Glutamatergic neuron (in vitro differentiated cells): Measurements from ENCODE around the gene FZD7. TPM values are rescaled to one million over a fixed set of nuclear protein-coding genes. Genes with fewer than 3 reads are reported as not detected.

ENCODE experiments used
- DNase-seq: peaks from one replicate; pipeline ENCODE4 v3.0.0; 2022
- H3K27ac Mint-ChIP-seq: one replicate; pipeline ENCODE4 v1.8.0; 2020; ENCODE audit warnings: mild to moderate bottlenecking, mixed read lengths, inconsistent platforms; ENCODE audit not compliant: unreplicated experiment
- H3K27me3 Mint-ChIP-seq: one replicate; pipeline ENCODE4 v1.8.0; 2020; ENCODE audit warnings: mild to moderate bottlenecking, moderate library complexity, mixed read lengths, inconsistent platforms; ENCODE audit not compliant: unreplicated experiment
- H3K36me3 Mint-ChIP-seq: one replicate; pipeline ENCODE4 v1.8.0; 2020; ENCODE audit warnings: mild to moderate bottlenecking, mixed read lengths, inconsistent platforms; ENCODE audit not compliant: unreplicated experiment
- H3K4me1 Mint-ChIP-seq: one replicate; pipeline ENCODE4 v1.8.0; 2020; ENCODE audit warnings: mild to moderate bottlenecking, low read depth, mixed read lengths, inconsistent platforms; ENCODE audit not compliant: unreplicated experiment
- H3K4me3 Mint-ChIP-seq: one replicate; pipeline ENCODE4 v1.8.0; 2020; ENCODE audit warnings: mild to moderate bottlenecking, mixed read lengths, inconsistent platforms; ENCODE audit not compliant: unreplicated experiment
- H3K9me3 Mint-ChIP-seq: one replicate; pipeline ENCODE4 v1.8.0; 2020; ENCODE audit warnings: mild to moderate bottlenecking, moderate library complexity, mixed read lengths, inconsistent platforms; ENCODE audit not compliant: unreplicated experiment
- total RNA-seq: library from RNA; stranded (reverse); fragmentation: NEBNext Ultra II Directional; extraction: Animal tissue kit (Norgen Biotek cat#: 25700); gene quantifications from one replicate; pipeline ENCODE4 v1.2.1, GENCODE V29; 2021; ENCODE audit not compliant: unreplicated experiment
- TF ChIP-seq, protein P1 (sequence below): fragments of 200-600 bp; sonication (generic); IDR thresholded peaks from one replicate; pipeline ENCODE4 v1.5.0; 2021; ENCODE audit not compliant: partially characterized antibody, unreplicated experiment

FZD7 gene
- total RNA-seq, 1 donor from 2014 or later = 19.0 TPM

DNA sequence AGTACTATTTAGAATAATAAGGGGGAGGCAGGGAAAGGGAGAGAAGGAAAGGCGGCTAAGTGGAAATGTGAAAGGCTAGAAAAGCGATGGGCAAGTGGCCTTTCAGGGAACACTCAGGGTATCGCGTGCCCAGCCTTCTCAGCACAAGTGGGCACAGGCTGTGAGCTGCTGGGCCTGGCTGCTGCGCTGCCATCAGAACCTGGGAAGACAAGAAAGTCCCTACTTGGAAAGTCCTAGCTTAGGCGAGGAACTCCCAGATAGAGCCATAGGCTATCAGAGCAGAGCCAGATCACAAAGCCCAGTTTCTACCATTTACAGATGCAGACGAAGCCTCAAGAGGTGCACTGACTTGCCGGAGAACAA, 9.8 kb upstream of the FZD7 start:
- no peak overlapping the region for H3K4me3 Mint-ChIP-seq
- no peak for DNase-seq
- no peak overlapping the region for H3K27ac Mint-ChIP-seq
- no peaks in the 10 kb centered on the region for H3K36me3 Mint-ChIP-seq
- TF ChIP-seq, protein P1, sequence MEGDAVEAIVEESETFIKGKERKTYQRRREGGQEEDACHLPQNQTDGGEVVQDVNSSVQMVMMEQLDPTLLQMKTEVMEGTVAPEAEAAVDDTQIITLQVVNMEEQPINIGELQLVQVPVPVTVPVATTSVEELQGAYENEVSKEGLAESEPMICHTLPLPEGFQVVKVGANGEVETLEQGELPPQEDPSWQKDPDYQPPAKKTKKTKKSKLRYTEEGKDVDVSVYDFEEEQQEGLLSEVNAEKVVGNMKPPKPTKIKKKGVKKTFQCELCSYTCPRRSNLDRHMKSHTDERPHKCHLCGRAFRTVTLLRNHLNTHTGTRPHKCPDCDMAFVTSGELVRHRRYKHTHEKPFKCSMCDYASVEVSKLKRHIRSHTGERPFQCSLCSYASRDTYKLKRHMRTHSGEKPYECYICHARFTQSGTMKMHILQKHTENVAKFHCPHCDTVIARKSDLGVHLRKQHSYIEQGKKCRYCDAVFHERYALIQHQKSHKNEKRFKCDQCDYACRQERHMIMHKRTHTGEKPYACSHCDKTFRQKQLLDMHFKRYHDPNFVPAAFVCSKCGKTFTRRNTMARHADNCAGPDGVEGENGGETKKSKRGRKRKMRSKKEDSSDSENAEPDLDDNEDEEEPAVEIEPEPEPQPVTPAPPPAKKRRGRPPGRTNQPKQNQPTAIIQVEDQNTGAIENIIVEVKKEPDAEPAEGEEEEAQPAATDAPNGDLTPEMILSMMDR = no peak
- H3K4me1 Mint-ChIP-seq = peaks cover 11% of the 10 kb centered on the region
- H3K9me3 Mint-ChIP-seq = no peaks in the 10 kb centered on the region
- H3K27me3 Mint-ChIP-seq = peaks cover 2% of the 10 kb centered on the region

DNA sequence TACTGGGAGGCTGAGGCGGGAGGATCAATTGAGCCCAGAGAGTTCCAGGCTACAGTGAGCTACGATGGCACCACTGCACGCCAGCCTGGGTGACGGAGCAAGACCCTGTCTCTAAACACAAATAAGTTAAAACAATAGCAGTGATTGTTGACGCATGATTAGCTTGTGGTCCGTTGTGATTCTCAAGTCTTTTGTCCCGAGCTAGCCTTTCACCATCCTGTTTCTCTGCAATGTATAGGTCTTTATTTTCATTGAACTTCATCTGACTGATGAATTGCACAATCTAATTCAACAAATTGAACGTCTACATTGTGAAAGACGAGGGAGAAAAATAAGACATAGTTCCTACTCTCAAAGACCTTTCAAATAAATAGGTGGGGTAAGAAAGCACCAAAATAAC, 8.8 kb upstream of the FZD7 start:
- TF ChIP-seq, protein P1 = no peak
- peaks cover 5% of the 10 kb centered on the region for H3K9me3 Mint-ChIP-seq
- H3K36me3 Mint-ChIP-seq = no peaks in the 10 kb centered on the region
- H3K27me3 Mint-ChIP-seq = peaks cover 2% of the 10 kb centered on the region
- no peak overlapping the region for H3K27ac Mint-ChIP-seq
- no peak overlapping the region for H3K4me3 Mint-ChIP-seq
- no peak for DNase-seq
- peaks cover 18% of the 10 kb centered on the region for H3K4me1 Mint-ChIP-seq

DNA sequence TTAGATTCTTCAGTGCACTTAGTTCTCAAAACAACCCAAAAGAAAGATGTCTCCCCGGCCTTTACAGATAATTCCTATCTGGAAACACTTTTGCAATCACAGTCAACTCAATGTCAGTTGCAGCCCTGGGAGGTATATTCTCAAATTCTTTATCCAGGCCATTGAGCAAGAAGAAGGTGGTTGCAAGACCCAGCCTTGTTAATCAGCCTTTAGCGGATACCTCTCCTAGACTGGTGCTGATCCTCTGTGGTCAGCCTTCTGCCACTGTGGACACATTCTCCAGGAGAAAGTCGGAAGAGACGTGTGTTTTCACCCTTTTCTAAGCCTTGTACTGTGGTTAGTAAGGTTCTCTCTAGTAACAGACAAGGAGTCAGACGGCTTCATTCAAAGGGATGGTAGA, 7.8 kb upstream of the FZD7 start:
- Mint-ChIP-seq H3K27ac (no peak overlapping the region), H3K9me3 (peaks cover 5% of the 10 kb centered on the region), H3K36me3 (no peaks in the 10 kb centered on the region), H3K4me1 (peaks cover 19% of the 10 kb centered on the region), H3K27me3 (peaks cover 2% of the 10 kb centered on the region), H3K4me3 (no peak overlapping the region)
- TF ChIP-seq, protein P1 = no peak
- no peak for DNase-seq

DNA sequence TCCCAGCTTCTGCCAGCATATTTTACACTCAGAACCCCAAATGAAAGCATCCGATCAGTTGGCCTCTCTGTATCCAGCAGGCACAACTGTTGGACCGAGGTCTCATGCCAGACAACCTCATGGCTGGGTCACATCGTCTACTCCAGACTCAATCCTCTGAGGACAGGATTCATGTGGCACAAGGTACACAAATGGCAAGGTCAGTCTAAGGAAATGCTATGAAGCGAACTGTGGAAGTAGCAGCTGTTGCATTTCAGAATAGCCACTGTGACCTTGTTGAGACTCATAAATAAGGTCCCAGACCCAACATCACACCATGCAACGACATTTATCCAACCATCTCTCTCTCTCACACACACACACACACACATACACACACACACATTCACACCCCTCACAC, 7.1 kb upstream of the FZD7 start:
- H3K4me3 Mint-ChIP-seq = no peak overlapping the region
- peaks cover 5% of the 10 kb centered on the region for H3K9me3 Mint-ChIP-seq
- H3K27ac Mint-ChIP-seq = no peak overlapping the region
- TF ChIP-seq, protein P1 = no peak
- DNase-seq = no peak
- H3K4me1 Mint-ChIP-seq = peaks cover 20% of the 10 kb centered on the region
- H3K36me3 Mint-ChIP-seq = no peaks in the 10 kb centered on the region
- H3K27me3 Mint-ChIP-seq = peaks cover 2% of the 10 kb centered on the region

DNA sequence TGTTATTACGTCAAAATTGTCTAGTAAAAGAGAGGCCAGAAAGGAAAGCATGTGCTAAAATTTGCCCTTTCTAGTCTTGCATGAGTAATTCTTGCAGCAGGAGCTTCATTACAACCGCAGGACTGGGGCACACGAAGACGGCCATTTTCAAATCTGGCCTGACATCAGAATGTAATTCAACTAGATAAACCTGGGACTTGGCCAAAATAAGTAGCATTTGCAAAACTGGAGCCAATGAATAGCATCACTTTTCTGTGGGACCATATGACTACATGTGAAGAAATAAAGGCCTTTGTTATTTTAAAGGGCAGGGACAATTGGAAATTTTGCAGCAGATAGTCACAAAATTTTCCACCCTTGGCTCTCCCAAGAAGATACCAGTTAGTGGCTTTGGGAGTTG, 3.0 kb upstream of the FZD7 start:
- no peak for DNase-seq
- TF ChIP-seq, protein P1 = no peak
- H3K4me3 Mint-ChIP-seq = no peak overlapping the region
- peaks cover 13% of the 10 kb centered on the region for H3K9me3 Mint-ChIP-seq
- H3K27me3 Mint-ChIP-seq = peaks cover 13% of the 10 kb centered on the region
- H3K4me1 Mint-ChIP-seq = peaks cover 23% of the 10 kb centered on the region
- no peaks in the 10 kb centered on the region for H3K36me3 Mint-ChIP-seq
- no peak overlapping the region for H3K27ac Mint-ChIP-seq
